ENCODE measurements around the gene SLC16A14. TPM values are rescaled to one million over a fixed set of nuclear protein-coding genes. Genes with fewer than 3 reads are reported as not detected.

Gene SLC16A14
- total RNA-seq, 4 donors from 2014 or later, result 0.85 to 4.1 (median 2.7) TPM

GRCh38 chr2:230090967-230091366 is 22.2 kb upstream of the SLC16A14 start:
- Histone ChIP-seq H3K4me3 (no peak overlapping the region), H3K4me1 (no peaks in the 10 kb centered on the region), H3K27me3 (no peaks in the 10 kb centered on the region), H3K9me3 (peaks cover 0 to 23% (median 0%) of the 10 kb centered on the region in 3 donors), H3K36me3 (no peaks in the 10 kb centered on the region), H3K27ac (no peak overlapping the region)
- no peak for ATAC-seq
- TF ChIP-seq POLR2AphosphoS5 (IDR thresholded peaks at IDR 0.05) (no peak), CTCF (IDR thresholded peaks at IDR 0.05) (no peak), POLR2A (IDR thresholded peaks at IDR 0.05) (no peak), EP300 (IDR thresholded peaks at IDR 0.05) (no peak)
- 100% methylated on average over 1 of the region's 2 CpGs; no CpG with 5 or more reads in 1 of the 2 donors for WGBS, 2 donors (ENCODE audit: low coverage in 1 of 2)

GRCh38 chr2:230085201-230085600 is 16.5 kb upstream of the SLC16A14 start:
- Histone ChIP-seq H3K27me3 (no peaks in the 10 kb centered on the region), H3K36me3 (no peaks in the 10 kb centered on the region), H3K4me3 (no peak overlapping the region), H3K9me3 (no peaks in the 10 kb centered on the region), H3K4me1 (no peaks in the 10 kb centered on the region), H3K27ac (no peak overlapping the region)
- ATAC-seq, result no peak
- no peak for TF ChIP-seq POLR2A (IDR thresholded peaks at IDR 0.05)
- no peak for TF ChIP-seq EP300 (IDR thresholded peaks at IDR 0.05)
- no peak for TF ChIP-seq CTCF (IDR thresholded peaks at IDR 0.05)
- no peak for TF ChIP-seq POLR2AphosphoS5 (IDR thresholded peaks at IDR 0.05)
- 62 to 71% methylated on average over 3 to 5 of the region's 7 CpGs for WGBS, 2 donors (ENCODE audit: low coverage in 1 of 2)

- TF ChIP-seq POLR2A (IDR thresholded peaks at IDR 0.05) (no peak), POLR2AphosphoS5 (IDR thresholded peaks at IDR 0.05) (no peak), EP300 (IDR thresholded peaks at IDR 0.05) (no peak), CTCF (IDR thresholded peaks at IDR 0.05) (no peak)
- Histone ChIP-seq H3K4me1 (no peaks in the 10 kb centered on the region), H3K36me3 (no peaks in the 10 kb centered on the region), H3K27me3 (no peaks in the 10 kb centered on the region), H3K9me3 (no peaks in the 10 kb centered on the region), H3K4me3 (no peak overlapping the region), H3K27ac (no peak overlapping the region)
- no peak for ATAC-seq
- WGBS, 2 donors (ENCODE audit: low coverage in 1 of 2), result 58 to 73% methylated on average over 4 to 5 of the region's 5 CpGs
Measured at GRCh38 chr2:230077851-230078547, 9.3 kb upstream of the SLC16A14 start.

GRCh38 chr2:230076819-230077218 is 8.1 kb upstream of the SLC16A14 start:
- no peak overlapping the region for H3K27ac ChIP-seq
- H3K36me3 ChIP-seq, result no peaks in the 10 kb centered on the region
- ATAC-seq, result no peak
- 86 to 100% methylated on average over 2 of the region's 2 CpGs for WGBS, 2 donors (ENCODE audit: low coverage in 1 of 2)
- no peak overlapping the region for H3K4me3 ChIP-seq
- H3K4me1 ChIP-seq, result no peaks in the 10 kb centered on the region
- TF ChIP-seq CTCF (IDR thresholded peaks at IDR 0.05) (no peak), POLR2A (IDR thresholded peaks at IDR 0.05) (no peak), POLR2AphosphoS5 (IDR thresholded peaks at IDR 0.05) (no peak), EP300 (IDR thresholded peaks at IDR 0.05) (no peak)
- H3K27me3 ChIP-seq, result no peaks in the 10 kb centered on the region
- no peaks in the 10 kb centered on the region for H3K9me3 ChIP-seq

GRCh38 chr2:230075988-230076631 is 7.4 kb upstream of the SLC16A14 start:
- Histone ChIP-seq H3K4me3 (no peak overlapping the region), H3K9me3 (no peaks in the 10 kb centered on the region), H3K27me3 (no peaks in the 10 kb centered on the region), H3K4me1 (no peaks in the 10 kb centered on the region), H3K36me3 (no peaks in the 10 kb centered on the region), H3K27ac (no peak overlapping the region)
- no peak for ATAC-seq
- no peak for TF ChIP-seq POLR2AphosphoS5 (IDR thresholded peaks at IDR 0.05)
- no peak for TF ChIP-seq CTCF (IDR thresholded peaks at IDR 0.05)
- no peak for TF ChIP-seq POLR2A (IDR thresholded peaks at IDR 0.05)
- TF ChIP-seq EP300 (IDR thresholded peaks at IDR 0.05), result no peak
- WGBS, 2 donors (ENCODE audit: low coverage in 1 of 2), result 84 to 87% methylated on average over 4 to 5 of the region's 8 CpGs

All from gastroesophageal sphincter (tissue), 4 donors.